GM10248 (cell line): ENCODE data around the gene DOCK11.
"Not testable (repeated sequence)": the region's sequence is repeated elsewhere in the genome, so short reads cannot be mapped to it uniquely, and the experiment has no call there.

Experiments used
- CTCF ChIA-PET: fragments of 300-600 bp; sonication (Branson Sonifier 250); formaldehyde crosslinking; extraction: SDS; loops from one replicate; lab custom pipeline; 2021; ENCODE audit warnings: antibody characterized with exemption; lab: Yijun Ruan, JAX
- POLR2A ChIA-PET: fragments of 350-650 bp; sonication (Branson Sonifier 250); formaldehyde crosslinking; extraction: SDS; loops from one replicate; lab custom pipeline; 2020; ENCODE audit warnings: antibody characterized with exemption; lab: Yijun Ruan, JAX
- DNase-seq: peaks from one replicate; pipeline ENCODE4 v3.0.0; 2012; ENCODE audit errors: extremely low spot score
- TF ChIP-seq, protein P1 (sequence below): IDR thresholded peaks from 2 replicates; pipeline ENCODE4 v1.5.1; 2012; ENCODE audit warnings: mild to moderate bottlenecking, low read depth; ENCODE audit errors: extremely low read depth, missing control alignments, control extremely low read depth

Gene DOCK11

DNA sequence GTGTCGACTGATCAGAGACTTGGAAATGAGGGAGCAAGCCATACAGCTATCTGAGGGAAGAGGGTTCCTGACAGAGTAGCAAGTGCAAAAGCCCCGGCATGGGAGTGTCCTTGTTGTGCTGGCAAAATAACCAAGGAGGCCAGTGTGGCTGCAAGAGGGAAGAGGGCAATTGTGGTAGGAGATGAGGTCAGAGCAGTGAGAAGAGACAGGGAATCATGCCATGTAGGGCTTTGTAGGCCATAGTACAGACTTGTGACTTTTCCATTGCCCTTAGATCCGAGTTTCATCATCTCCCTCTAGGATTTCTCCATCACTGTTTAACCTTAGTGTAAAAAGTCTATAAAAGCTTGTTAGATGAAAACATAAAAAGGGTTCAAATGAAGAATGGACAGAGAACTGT is 76.2 kb downstream of the DOCK11 start:
- CTCF ChIA-PET, result no interaction called here
- POLR2A ChIA-PET, result no interaction called here
- TF ChIP-seq, protein P1, sequence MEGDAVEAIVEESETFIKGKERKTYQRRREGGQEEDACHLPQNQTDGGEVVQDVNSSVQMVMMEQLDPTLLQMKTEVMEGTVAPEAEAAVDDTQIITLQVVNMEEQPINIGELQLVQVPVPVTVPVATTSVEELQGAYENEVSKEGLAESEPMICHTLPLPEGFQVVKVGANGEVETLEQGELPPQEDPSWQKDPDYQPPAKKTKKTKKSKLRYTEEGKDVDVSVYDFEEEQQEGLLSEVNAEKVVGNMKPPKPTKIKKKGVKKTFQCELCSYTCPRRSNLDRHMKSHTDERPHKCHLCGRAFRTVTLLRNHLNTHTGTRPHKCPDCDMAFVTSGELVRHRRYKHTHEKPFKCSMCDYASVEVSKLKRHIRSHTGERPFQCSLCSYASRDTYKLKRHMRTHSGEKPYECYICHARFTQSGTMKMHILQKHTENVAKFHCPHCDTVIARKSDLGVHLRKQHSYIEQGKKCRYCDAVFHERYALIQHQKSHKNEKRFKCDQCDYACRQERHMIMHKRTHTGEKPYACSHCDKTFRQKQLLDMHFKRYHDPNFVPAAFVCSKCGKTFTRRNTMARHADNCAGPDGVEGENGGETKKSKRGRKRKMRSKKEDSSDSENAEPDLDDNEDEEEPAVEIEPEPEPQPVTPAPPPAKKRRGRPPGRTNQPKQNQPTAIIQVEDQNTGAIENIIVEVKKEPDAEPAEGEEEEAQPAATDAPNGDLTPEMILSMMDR, result no peak
- no peak for DNase-seq

DNA sequence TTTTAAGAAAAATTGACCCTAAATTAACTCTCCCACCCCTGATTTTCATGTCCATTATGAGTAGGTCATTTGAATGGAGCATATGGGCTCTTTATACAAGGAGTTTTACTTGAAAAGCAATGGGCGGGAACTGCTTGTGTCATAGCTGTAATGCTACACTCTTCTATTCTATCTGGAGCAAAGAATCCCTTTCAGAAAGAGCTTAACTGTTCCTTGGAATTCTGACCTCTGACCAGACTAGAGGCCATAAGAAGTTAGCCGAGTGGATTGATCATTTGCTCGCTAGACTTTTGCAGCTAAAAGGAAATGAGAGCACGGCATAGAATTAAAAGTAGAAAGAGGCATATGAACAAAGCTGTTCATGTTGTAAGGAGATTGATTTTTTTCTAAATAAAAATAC is 79.1 kb downstream of the DOCK11 start:
- TF ChIP-seq, protein P1, result no peak
- CTCF ChIA-PET, result no interaction called here
- POLR2A ChIA-PET, result no interaction called here
- no peak for DNase-seq

DNA sequence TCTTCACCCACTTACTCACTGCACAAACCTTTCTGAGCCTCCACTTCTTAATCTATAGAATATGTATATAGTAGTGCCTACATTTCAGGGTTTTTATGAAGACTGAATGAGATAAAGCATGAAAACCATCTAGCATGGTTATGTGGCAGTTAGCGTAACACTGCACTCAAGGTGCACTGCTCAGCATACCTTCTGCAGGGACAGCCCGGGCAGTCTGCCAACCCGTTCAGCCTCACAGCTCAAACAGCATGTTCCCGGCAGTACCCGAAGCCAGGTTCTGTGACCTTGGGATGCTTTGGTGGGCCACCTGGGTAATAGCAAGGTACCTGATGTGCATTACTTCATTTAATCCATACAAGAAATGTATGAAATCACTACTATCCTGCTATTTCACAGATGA is 81.4 kb downstream of the DOCK11 start:
- ChIA-PET CTCF (no interaction called here), POLR2A (no interaction called here)
- DNase-seq, result no peak
- TF ChIP-seq, protein P1, result no peak

DNA sequence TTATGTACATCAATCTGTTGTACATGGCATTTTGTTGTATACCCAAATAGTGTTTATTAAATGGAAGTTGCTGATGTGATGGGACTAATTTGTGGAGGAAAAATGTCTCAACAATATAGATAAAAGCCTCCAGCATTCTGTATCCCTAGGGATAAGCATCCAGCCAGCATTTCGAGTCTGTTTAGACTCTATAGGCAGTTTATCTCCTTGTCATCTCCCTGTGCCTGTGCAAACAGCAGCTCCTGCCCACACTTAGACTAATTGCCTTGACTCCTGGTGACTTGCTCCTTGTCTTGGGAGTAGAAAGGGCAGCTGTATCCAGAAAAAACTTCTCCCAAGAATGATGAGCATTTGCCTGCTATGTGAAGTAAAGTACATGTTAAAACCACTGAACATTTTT is 83.8 kb downstream of the DOCK11 start:
- ChIA-PET POLR2A (no interaction called here), CTCF (interaction anchor here (1.4 kb wide), 1 partner anchor 228 kb away, joined by 3 read pairs; no protein-coding TSS in a partner anchor)
- TF ChIP-seq, protein P1, result no peak
- DNase-seq, result no peak

DNA sequence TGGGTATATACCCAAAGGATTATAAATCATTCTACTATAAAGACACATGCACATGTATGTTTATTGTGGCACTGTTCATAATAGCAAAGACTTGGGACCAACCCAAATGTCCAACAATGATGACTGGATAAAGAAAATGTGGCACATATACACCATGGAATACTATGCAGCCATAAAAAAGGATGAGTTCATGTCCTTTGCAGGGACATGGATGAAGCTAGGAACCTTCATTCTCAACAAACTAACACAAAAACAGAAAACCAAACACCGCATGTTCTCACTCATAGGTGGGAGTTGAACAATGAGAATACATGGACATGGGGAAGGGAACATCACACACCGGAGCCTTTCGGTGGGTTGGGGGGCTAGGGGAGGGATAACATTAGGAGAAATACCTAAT is 87.3 kb downstream of the DOCK11 start:
- DNase-seq, CTCF ChIA-PET, POLR2A ChIA-PET: not testable (repeated sequence)

DNA sequence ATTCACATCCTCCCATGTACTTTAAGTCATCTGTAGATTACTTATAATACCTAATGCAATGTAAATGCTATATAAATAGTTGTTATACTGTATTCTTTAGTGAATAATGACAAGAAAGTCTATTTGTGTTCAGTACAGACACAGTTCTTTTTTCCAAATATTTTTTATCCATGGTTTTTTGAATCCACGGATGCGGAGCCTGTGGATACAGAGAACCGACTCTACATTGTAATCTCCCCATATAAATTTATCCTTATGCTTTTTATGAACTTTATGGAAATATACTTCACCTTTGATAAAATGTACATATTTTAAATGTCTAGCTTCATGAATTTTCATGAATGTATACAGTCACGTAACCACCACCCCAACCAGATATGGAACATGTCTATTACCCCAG is 88.2 kb downstream of the DOCK11 start:
- DNase-seq, result no peak
- TF ChIP-seq, protein P1, result no peak
- POLR2A ChIA-PET, result no interaction called here
- CTCF ChIA-PET, result interaction anchor here (1.0 kb wide), 1 partner anchor 18 kb away, joined by 3 read pairs; no protein-coding TSS in a partner anchor

DNA sequence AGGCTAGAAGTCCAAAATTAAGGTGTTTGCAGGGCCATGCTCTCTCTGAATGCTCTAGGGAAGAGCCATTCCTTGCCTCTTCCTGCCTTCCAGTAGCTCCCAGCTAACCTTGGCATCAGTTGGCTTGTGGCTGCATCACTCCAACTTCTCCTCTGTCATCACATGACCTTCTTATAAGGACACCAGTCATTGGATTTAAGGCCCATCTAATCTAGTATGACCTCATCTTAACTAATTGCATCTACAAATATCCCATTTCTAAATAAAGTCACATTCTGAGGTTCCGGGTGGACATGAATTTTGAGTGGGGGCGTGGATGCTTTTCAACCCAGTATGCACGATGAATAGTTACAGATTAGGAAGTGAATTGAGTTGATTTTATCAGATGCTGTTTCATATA is 89.7 kb downstream of the DOCK11 start:
- no peak for DNase-seq
- ChIA-PET CTCF (no interaction called here), POLR2A (no interaction called here)
- TF ChIP-seq, protein P1, result no peak

DNA sequence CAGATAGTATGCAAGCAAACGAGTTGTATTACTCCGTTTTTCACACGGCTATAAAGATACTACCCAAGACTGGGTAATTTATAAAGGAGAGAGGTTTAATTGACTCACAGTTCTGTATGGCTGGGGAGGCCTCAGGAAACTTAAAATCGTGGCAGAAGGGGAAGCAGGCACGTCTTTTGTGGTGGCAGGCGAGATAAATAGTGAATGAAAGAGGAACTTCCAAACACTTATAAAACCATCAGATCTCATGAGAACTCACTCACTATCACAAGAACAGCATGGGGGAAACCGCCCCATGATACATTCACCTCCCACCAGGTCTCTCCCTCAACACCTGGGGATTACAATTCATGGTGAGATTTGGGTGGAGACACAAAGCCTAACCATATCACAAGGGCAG is 90.6 kb downstream of the DOCK11 start:
- DNase-seq, CTCF ChIA-PET, POLR2A ChIA-PET: not testable (repeated sequence)
